RWPE1 (cell line): ENCODE measurements around the gene NMUR1.

Experiments
- CTCF ChIA-PET: fragments of 350-600 bp; sonication (Branson Sonifier 250); formaldehyde crosslinking; extraction: SDS; loops from one replicate; lab custom pipeline; 2021; lab: Yijun Ruan, JAX
- POLR2A ChIA-PET: fragments of 400-600 bp; formaldehyde crosslinking; extraction: SDS; loops from one replicate; lab custom pipeline; 2020; ENCODE audit warnings: antibody characterized with exemption; ENCODE audit not compliant: low non-redundant PET; lab: Yijun Ruan, JAX
- DNase-seq: peaks from one replicate; pipeline ENCODE4 v3.0.0; 2012; ENCODE audit warnings: low spot score
- H3K27ac ChIP-seq: fragments of 450-650 bp; 2 replicates; pipeline ENCODE4 v1.5.1; 2017
- CTCF ChIP-seq: fragments of 450-650 bp; conservative IDR thresholded peaks from 2 replicates; pipeline ENCODE4 v1.5.1; 2017; ENCODE audit warnings: low read depth, mild to moderate bottlenecking

Gene NMUR1

GRCh38 chr2:231482806-231483391, 47.3 kb downstream of the NMUR1 start:
- DNase-seq = peak; percentile 57
- CTCF ChIA-PET = interaction anchor here (0.5 to 1.1 kb wide), 9 partner anchors 15 to 938 kb away, joined by 3 to 5 read pairs (median 3); no protein-coding TSS in a partner anchor
- POLR2A ChIA-PET = interaction anchor here (0.5 to 0.6 kb wide), 2 partner anchors 11 to 19 kb away, joined by 3 to 4 read pairs; no protein-coding TSS in a partner anchor
- TF ChIP-seq CTCF = peak; percentile 92
- H3K27ac ChIP-seq = 0 out of 2 replicates have a peak overlapping the region, but pooled peaks have one; percentile 23

- no peak overlapping the region for H3K27ac ChIP-seq
- POLR2A ChIA-PET = interaction anchor here (1.2 kb wide), 1 partner anchor 16 kb away, joined by 3 read pairs; the partner anchor contains the start of gene NCL
- TF ChIP-seq CTCF = no peak
- CTCF ChIA-PET = interaction anchor here (0.6 kb wide), 1 partner anchor 191 kb away, joined by 3 read pairs; no protein-coding TSS in a partner anchor
- DNase-seq = no peak
Observed at GRCh38 chr2:231480781-231481180, 49.5 kb downstream of the NMUR1 start.

DNA sequence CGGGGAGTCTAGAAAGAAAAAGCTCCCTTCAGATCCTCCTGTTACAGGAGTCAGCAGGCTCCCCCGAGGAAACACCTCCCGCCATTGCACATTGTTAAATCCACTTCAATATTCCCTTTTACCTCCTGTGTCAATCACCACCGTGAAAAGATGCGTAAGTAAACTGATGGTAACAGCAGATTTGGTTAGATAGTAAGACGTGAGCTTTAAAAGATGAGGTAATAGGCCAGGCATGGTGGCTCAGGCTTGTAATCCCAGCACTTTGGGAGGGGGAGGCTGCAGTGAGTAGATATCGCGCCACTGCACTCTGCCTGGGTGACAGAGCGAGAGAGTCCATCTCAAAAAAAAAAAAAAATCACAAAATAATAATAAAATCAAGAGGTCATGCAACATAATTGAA, 50.8 kb downstream of the NMUR1 start:
- TF ChIP-seq CTCF = no peak
- DNase-seq = no peak
- CTCF ChIA-PET = interaction anchor here (0.6 to 1.0 kb wide), 5 partner anchors 30 to 1782 kb away, joined by 3 to 5 read pairs (median 3); no protein-coding TSS in a partner anchor
- H3K27ac ChIP-seq = no peak overlapping the region
- POLR2A ChIA-PET = interaction anchor here (0.9 kb wide), 1 partner anchor 14 kb away, joined by 3 read pairs; no protein-coding TSS in a partner anchor

- H3K27ac ChIP-seq = no peak overlapping the region
- no peak for TF ChIP-seq CTCF
- ChIA-PET POLR2A (no interaction called here), CTCF (interaction anchor here (0.7 kb wide), 2 partner anchors 197 to 1854 kb away, joined by 3 to 4 read pairs; no protein-coding TSS in a partner anchor)
- no peak for DNase-seq
Observed at GRCh38 chr2:231476920-231477319, 53.3 kb downstream of the NMUR1 start.

DNA sequence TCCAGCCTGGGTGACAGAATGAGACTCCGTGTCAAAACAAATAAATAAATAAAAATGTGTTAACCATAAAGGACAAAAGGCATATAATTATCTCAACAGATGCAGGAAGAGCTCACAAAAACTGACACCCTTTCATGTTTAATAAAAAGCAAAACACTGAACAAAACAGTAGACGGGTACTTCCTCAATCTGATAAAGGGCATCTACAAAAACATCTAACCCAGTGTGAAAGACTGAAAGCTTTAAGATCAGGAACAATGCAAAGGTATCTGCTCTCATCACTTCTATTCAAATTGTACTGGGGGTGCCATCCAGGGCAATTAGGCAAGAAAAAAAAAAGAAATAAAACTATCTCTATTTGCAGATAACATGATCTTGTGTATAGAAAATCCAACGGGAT, 54.3 kb downstream of the NMUR1 start:
- no peak overlapping the region for H3K27ac ChIP-seq
- POLR2A ChIA-PET = no interaction called here
- DNase-seq = no peak
- no peak for TF ChIP-seq CTCF
- CTCF ChIA-PET = interaction anchor here (0.6 to 0.7 kb wide), 4 partner anchors 24 to 1855 kb away, joined by 3 to 5 read pairs (median 4); no protein-coding TSS in a partner anchor
